SK-N-SH treated with all-trans-retinoic acid at 6 μM for 48 hours (cell line): ENCODE measurements around the gene PPP1R17.

Experiments used
- ATAC-seq: fragments of 200-7000 bp; cut with Tn5 transposase; 3 replicates; pipeline ENCODE4 v1.9.1; 2020; ENCODE audit warnings: mild to moderate bottlenecking, moderate library complexity
- ARNTL ChIP-seq: fragments of 450-650 bp; formaldehyde crosslinking; IDR thresholded peaks from 2 replicates; pipeline ENCODE4 v1.5.0; 2020; ENCODE audit warnings: low read depth, mild to moderate bottlenecking, moderate library complexity, borderline replicate concordance
- BACH2 ChIP-seq: fragments of 250-450 bp; sonication (Bioruptor Pico); IDR thresholded peaks from 2 replicates; pipeline ENCODE4 v1.9.0; 2021; ENCODE audit warnings: mild to moderate bottlenecking, borderline replicate concordance
- CSDC2 ChIP-seq: fragments of 250-450 bp; sonication (Bioruptor Pico); IDR thresholded peaks from 2 replicates; pipeline ENCODE4 v1.5.0; 2020; ENCODE audit warnings: mild to moderate bottlenecking, moderate library complexity
- ESRRG ChIP-seq: fragments of 250-450 bp; sonication (Bioruptor Pico); IDR thresholded peaks from 2 replicates; pipeline ENCODE4 v1.6.1; 2021; ENCODE audit warnings: mild to moderate bottlenecking
- GLIS3 ChIP-seq: fragments of 250-450 bp; sonication (Bioruptor Pico); IDR thresholded peaks from 2 replicates; pipeline ENCODE4 v1.5.0; 2020; ENCODE audit warnings: mild to moderate bottlenecking, moderate library complexity
- ISL1 ChIP-seq: fragments of 250-450 bp; sonication (Bioruptor Pico); IDR thresholded peaks from 2 replicates; pipeline ENCODE4 v2.1.2; 2022; ENCODE audit warnings: mild to moderate bottlenecking, moderate library complexity
- OSR1 ChIP-seq: fragments of 250-450 bp; sonication (Bioruptor Pico); IDR thresholded peaks from 2 replicates; pipeline ENCODE4 v1.8.0; 2022; ENCODE audit warnings: moderate library complexity, mild to moderate bottlenecking, inconsistent platforms
- PPARA ChIP-seq: fragments of 250-450 bp; sonication (Bioruptor Pico); IDR thresholded peaks from 2 replicates; pipeline ENCODE4 v1.5.0; 2020; ENCODE audit warnings: mild to moderate bottlenecking, borderline replicate concordance
- RARB ChIP-seq: fragments of 250-450 bp; sonication (Bioruptor Pico); IDR thresholded peaks from 2 replicates; pipeline ENCODE4 v1.8.0; 2021; ENCODE audit warnings: mild to moderate bottlenecking, moderate library complexity
- SNAI2 ChIP-seq: fragments of 250-450 bp; sonication (Bioruptor Pico); IDR thresholded peaks from 2 replicates; pipeline ENCODE4 v1.5.0; 2020; ENCODE audit warnings: mild to moderate bottlenecking, moderate library complexity
- TCF4 ChIP-seq: fragments of 250-450 bp; sonication (Bioruptor Pico); IDR thresholded peaks from 2 replicates; pipeline ENCODE4 v1.8.0; 2021; ENCODE audit warnings: mild to moderate bottlenecking, moderate library complexity, borderline replicate concordance
- TOX ChIP-seq: fragments of 250-450 bp; sonication (Bioruptor Pico); IDR thresholded peaks from 2 replicates; pipeline ENCODE4 v1.8.0; 2021; ENCODE audit warnings: mild to moderate bottlenecking, moderate library complexity, borderline replicate concordance
- ZFP30 ChIP-seq: fragments of 450-650 bp; formaldehyde crosslinking; IDR thresholded peaks from 2 replicates; pipeline ENCODE4 v1.5.0; 2022; ENCODE audit warnings: mild to moderate bottlenecking, moderate library complexity
- ZNF70 ChIP-seq: fragments of 450-650 bp; formaldehyde crosslinking; IDR thresholded peaks from 2 replicates; pipeline ENCODE4 v1.5.0; 2020; ENCODE audit warnings: mild to moderate bottlenecking, moderate library complexity
- ZNF8 ChIP-seq: fragments of 450-650 bp; formaldehyde crosslinking; IDR thresholded peaks from 2 replicates; pipeline ENCODE4 v1.5.0; 2020; ENCODE audit warnings: mild to moderate bottlenecking, moderate library complexity
- TF ChIP-seq, protein P1 (sequence below): fragments of 250-450 bp; sonication (Bioruptor Pico); IDR thresholded peaks from 2 replicates; pipeline ENCODE4 v1.5.1; 2020; ENCODE audit warnings: low read depth, mild to moderate bottlenecking, moderate library complexity
- TF ChIP-seq, protein P2 (sequence below): fragments of 250-450 bp; sonication (Bioruptor Pico); IDR thresholded peaks from 2 replicates; pipeline ENCODE4 v1.5.0; 2020; ENCODE audit warnings: mild to moderate bottlenecking, moderate library complexity
- TF ChIP-seq, protein P3 (sequence below): fragments of 250-450 bp; sonication (Bioruptor Pico); IDR thresholded peaks from 2 replicates; pipeline ENCODE4 v1.5.1; 2021; ENCODE audit warnings: mild to moderate bottlenecking, moderate library complexity
- TF ChIP-seq, protein P4 (sequence below): fragments of 250-450 bp; sonication (Bioruptor Pico); IDR thresholded peaks from 2 replicates; pipeline ENCODE4 v1.8.0; 2020; ENCODE audit warnings: mild to moderate bottlenecking, moderate library complexity, borderline replicate concordance
- TF ChIP-seq, protein P5 (sequence below): fragments of 250-450 bp; sonication (Bioruptor Pico); IDR thresholded peaks from 2 replicates; pipeline ENCODE4 v1.8.0; 2021; ENCODE audit warnings: low read depth, mild to moderate bottlenecking, moderate library complexity, borderline replicate concordance

PPP1R17 gene

DNA sequence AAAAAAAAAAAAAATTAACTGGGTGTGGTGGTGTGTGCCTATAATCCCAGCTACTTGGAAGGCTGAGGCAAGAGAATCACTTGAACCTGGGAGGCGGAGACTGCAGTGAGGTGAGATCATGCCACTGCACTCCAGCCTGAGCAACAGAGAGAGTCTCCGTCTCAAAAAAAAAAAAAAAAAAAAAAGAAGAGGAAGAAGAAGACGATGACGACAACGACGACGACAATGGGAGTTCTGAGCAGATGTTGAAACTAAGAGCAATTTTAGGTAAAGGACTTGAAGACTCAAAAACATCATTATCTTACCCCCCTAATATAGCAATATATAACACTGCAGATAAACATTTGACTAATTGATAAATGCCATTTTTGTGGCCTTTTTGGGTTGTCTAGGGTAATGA is 39.5 kb upstream of the PPP1R17 start (continued):
- TF ChIP-seq, protein P1, sequence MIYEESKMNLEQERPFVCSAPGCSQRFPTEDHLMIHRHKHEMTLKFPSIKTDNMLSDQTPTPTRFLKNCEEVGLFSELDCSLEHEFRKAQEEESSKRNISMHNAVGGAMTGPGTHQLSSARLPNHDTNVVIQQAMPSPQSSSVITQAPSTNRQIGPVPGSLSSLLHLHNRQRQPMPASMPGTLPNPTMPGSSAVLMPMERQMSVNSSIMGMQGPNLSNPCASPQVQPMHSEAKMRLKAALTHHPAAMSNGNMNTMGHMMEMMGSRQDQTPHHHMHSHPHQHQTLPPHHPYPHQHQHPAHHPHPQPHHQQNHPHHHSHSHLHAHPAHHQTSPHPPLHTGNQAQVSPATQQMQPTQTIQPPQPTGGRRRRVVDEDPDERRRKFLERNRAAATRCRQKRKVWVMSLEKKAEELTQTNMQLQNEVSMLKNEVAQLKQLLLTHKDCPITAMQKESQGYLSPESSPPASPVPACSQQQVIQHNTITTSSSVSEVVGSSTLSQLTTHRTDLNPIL (CRISPR knock-in tag), result no peak
- no peak for TF ChIP-seq SNAI2 (CRISPR knock-in tag)
- no peak for TF ChIP-seq BACH2 (CRISPR knock-in tag)
- no peak for TF ChIP-seq ZNF8 (CRISPR knock-in tag)

DNA sequence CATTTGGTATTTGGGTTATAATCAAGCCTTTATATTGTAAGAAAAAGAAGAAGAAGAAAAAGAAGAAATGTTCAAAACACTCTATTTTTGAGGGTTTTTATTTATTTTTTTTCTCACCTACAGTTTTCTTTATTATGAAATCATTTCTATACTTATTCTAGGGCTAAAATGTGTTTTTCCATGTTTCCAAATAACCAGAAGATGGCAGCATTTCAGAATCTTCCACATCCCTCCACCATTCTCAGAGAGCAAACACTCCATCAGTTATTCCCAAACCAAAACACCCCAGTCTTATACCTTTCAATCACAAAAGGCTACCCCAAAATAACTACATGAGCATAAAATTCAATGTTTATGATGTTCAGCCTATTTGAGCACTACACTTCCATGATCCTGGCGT is 38.7 kb upstream of the PPP1R17 start:
- ATAC-seq, result no peak
- TF ChIP-seq ARNTL (CRISPR knock-in tag) (no peak), ISL1 (CRISPR knock-in tag) (no peak), ZNF8 (CRISPR knock-in tag) (no peak), ZNF70 (no peak), ESRRG (CRISPR knock-in tag) (no peak), ZFP30 (CRISPR knock-in tag) (no peak), RARB (no peak), CSDC2 (no peak), BACH2 (CRISPR knock-in tag) (no peak), TOX (CRISPR knock-in tag) (no peak)
- TF ChIP-seq, protein P1 (CRISPR knock-in tag), result no peak
- TF ChIP-seq, all 23 proteins: peak for 0

DNA sequence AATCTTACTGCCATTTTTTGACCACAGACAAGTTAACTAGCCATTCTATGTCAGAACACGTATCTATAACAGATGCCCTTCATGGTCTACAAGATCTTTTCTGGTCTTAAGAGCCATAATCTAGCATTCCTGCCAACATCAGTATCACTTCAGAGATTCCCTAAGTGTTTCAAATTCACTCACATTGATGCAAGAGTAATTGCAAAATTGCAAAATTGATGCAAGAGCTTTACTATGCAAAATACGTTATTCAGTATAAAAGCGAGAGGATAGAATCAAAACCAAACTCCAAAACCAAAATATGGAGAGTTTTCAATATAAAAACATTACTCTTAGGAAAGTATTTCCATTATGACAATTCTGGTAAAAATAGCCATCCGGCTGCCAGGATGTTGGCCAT is 38.1 kb upstream of the PPP1R17 start:
- TF ChIP-seq RARB, result no peak
- no peak for TF ChIP-seq ARNTL (CRISPR knock-in tag)
- no peak for TF ChIP-seq TOX (CRISPR knock-in tag)
- no peak for TF ChIP-seq PPARA (CRISPR knock-in tag)
- TF ChIP-seq, protein P2, sequence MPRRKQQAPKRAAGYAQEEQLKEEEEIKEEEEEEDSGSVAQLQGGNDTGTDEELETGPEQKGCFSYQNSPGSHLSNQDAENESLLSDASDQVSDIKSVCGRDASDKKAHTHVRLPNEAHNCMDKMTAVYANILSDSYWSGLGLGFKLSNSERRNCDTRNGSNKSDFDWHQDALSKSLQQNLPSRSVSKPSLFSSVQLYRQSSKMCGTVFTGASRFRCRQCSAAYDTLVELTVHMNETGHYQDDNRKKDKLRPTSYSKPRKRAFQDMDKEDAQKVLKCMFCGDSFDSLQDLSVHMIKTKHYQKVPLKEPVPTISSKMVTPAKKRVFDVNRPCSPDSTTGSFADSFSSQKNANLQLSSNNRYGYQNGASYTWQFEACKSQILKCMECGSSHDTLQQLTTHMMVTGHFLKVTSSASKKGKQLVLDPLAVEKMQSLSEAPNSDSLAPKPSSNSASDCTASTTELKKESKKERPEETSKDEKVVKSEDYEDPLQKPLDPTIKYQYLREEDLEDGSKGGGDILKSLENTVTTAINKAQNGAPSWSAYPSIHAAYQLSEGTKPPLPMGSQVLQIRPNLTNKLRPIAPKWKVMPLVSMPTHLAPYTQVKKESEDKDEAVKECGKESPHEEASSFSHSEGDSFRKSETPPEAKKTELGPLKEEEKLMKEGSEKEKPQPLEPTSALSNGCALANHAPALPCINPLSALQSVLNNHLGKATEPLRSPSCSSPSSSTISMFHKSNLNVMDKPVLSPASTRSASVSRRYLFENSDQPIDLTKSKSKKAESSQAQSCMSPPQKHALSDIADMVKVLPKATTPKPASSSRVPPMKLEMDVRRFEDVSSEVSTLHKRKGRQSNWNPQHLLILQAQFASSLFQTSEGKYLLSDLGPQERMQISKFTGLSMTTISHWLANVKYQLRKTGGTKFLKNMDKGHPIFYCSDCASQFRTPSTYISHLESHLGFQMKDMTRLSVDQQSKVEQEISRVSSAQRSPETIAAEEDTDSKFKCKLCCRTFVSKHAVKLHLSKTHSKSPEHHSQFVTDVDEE (CRISPR knock-in tag), result no peak
- TF ChIP-seq ZFP30 (CRISPR knock-in tag), result no peak
- TF ChIP-seq, protein P3, sequence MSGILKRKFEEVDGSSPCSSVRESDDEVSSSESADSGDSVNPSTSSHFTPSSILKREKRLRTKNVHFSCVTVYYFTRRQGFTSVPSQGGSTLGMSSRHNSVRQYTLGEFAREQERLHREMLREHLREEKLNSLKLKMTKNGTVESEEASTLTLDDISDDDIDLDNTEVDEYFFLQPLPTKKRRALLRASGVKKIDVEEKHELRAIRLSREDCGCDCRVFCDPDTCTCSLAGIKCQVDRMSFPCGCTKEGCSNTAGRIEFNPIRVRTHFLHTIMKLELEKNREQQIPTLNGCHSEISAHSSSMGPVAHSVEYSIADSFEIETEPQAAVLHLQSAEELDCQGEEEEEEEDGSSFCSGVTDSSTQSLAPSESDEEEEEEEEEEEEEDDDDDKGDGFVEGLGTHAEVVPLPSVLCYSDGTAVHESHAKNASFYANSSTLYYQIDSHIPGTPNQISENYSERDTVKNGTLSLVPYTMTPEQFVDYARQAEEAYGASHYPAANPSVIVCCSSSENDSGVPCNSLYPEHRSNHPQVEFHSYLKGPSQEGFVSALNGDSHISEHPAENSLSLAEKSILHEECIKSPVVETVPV (CRISPR knock-in tag), result no peak
- TF ChIP-seq, protein P1 (CRISPR knock-in tag), result no peak
- no peak for TF ChIP-seq OSR1 (CRISPR knock-in tag)
- no peak for TF ChIP-seq ISL1 (CRISPR knock-in tag)
- no peak for TF ChIP-seq ZNF8 (CRISPR knock-in tag)
- TF ChIP-seq, protein P4, sequence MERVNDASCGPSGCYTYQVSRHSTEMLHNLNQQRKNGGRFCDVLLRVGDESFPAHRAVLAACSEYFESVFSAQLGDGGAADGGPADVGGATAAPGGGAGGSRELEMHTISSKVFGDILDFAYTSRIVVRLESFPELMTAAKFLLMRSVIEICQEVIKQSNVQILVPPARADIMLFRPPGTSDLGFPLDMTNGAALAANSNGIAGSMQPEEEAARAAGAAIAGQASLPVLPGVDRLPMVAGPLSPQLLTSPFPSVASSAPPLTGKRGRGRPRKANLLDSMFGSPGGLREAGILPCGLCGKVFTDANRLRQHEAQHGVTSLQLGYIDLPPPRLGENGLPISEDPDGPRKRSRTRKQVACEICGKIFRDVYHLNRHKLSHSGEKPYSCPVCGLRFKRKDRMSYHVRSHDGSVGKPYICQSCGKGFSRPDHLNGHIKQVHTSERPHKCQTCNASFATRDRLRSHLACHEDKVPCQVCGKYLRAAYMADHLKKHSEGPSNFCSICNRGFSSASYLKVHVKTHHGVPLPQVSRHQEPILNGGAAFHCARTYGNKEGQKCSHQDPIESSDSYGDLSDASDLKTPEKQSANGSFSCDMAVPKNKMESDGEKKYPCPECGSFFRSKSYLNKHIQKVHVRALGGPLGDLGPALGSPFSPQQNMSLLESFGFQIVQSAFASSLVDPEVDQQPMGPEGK (CRISPR knock-in tag), result no peak
- no peak for TF ChIP-seq TCF4
- TF ChIP-seq SNAI2 (CRISPR knock-in tag), result no peak
- no peak for TF ChIP-seq GLIS3 (CRISPR knock-in tag)
- no peak for TF ChIP-seq ZNF70
- no peak for TF ChIP-seq ESRRG (CRISPR knock-in tag)
- TF ChIP-seq, protein P5, sequence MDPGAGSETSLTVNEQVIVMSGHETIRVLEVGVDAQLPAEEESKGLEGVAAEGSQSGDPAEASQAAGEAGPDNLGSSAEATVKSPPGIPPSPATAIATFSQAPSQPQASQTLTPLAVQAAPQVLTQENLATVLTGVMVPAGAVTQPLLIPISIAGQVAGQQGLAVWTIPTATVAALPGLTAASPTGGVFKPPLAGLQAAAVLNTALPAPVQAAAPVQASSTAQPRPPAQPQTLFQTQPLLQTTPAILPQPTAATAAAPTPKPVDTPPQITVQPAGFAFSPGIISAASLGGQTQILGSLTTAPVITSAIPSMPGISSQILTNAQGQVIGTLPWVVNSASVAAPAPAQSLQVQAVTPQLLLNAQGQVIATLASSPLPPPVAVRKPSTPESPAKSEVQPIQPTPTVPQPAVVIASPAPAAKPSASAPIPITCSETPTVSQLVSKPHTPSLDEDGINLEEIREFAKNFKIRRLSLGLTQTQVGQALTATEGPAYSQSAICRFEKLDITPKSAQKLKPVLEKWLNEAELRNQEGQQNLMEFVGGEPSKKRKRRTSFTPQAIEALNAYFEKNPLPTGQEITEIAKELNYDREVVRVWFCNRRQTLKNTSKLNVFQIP (CRISPR knock-in tag), result no peak
- ATAC-seq, result no peak
